Spinal cord (tissue), 10 donors: ENCODE measurements around the gene CEACAM8. TPM values are rescaled to one million over a fixed set of nuclear protein-coding genes. Genes with fewer than 3 reads are reported as not detected.
"Not testable (repeated sequence)": the region's sequence is repeated elsewhere in the genome, so short reads cannot be mapped to it uniquely, and the experiment has no call there.

Experiments
- DNase-seq, 6 donors: peaks; one replicate each; pipeline versions ENCODE4 v3.0.0 to v3.0.0-alpha.2; 2013 to 2015; ENCODE audit warnings: low spot score in 6 of 6, low read depth in 4 of 6
- H3K27ac ChIP-seq: one replicate; pipeline ENCODE4 v1.5.1; 2013; ENCODE audit warnings: low read depth, low read length, control low read depth
- H3K27me3 ChIP-seq: one replicate; pipeline ENCODE4 v1.6.1; 2013; ENCODE audit warnings: low read length; ENCODE audit not compliant: control insufficient read depth, insufficient read depth
- H3K36me3 ChIP-seq: one replicate; pipeline ENCODE4 v1.6.1; 2013; ENCODE audit warnings: low read length; ENCODE audit not compliant: control insufficient read depth, insufficient read depth
- H3K4me1 ChIP-seq: one replicate; pipeline ENCODE4 v1.6.1; 2013; ENCODE audit warnings: low read length; ENCODE audit not compliant: control insufficient read depth, insufficient read depth
- H3K4me3 ChIP-seq: one replicate; pipeline ENCODE4 v1.5.1; 2013; ENCODE audit warnings: low read depth, low read length, control low read depth
- H3K9me3 ChIP-seq: one replicate; pipeline ENCODE4 v1.6.1; 2013; ENCODE audit warnings: low read length; ENCODE audit not compliant: control insufficient read depth, insufficient read depth
- WGBS: methylation state at CpG from one replicate; pipeline ENCODE4 v1.1.5; 2013; ENCODE audit warnings: missing lambda C conversion rate; ENCODE audit not compliant: insufficient coverage; 5-methylcytosine and 5-hydroxymethylcytosine counted together
- polyA plus RNA-seq, 2 donors: library from polyadenylated mRNA; unstranded; fragments of 120-200 nt; gene quantifications; one replicate each; pipeline ENCODE4 v1.2.1, GENCODE V29; 2013; ENCODE audit not compliant: insufficient read length in 2 of 2
- total RNA-seq, 2 donors: library from RNA; depleted of rRNA in 1 of 2; stranded (reverse); fragments of 120-200 nt in 1 of 2; fragments of >200 nt in 1 of 2; gene quantifications; one replicate each; pipeline versions ENCODE4 v1.2.3 to v1.2.4, GENCODE V29; 2013 to 2014
- donor health status: healthy.

Gene CEACAM8
- total and polyA plus RNA-seq, 4 donors: 0.06 to 7.4 (median 0.11) TPM; not detected in 1

DNA sequence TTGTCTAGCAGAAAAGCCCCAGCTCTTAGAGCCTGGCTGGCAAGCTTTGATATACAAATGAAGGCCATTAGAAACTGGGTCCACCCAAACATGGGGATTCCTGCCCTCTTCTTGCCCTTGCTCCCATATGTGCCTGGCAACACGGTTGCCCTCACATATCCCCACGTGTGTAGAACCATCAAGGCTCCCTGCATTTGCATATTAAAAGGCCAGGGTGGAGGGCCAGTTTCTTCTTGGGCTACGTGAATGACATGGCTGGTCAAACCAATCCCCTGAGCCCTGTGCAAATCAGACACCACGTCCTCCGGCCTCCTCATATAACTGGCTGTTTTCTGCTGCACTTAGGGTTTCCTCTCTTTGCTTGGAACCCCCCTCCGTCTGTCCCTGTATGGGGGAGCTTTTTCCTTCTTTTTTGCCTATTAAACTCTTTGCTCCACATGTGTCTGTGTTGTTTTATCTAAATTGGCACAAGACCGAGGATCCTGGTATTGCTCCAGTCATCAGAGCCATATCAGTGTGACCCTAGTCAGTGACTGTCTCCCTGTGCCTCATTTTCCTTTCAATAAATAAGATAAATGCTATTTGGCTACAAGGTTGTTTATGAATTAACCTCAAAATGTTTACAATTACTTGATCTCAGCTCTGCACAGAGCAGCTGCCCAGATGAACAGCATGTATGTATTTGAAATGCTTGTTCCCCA, 36.1 kb downstream of the CEACAM8 start:
- Histone ChIP-seq H3K27ac (no peak overlapping the region), H3K27me3 (no peaks in the 10 kb centered on the region), H3K4me3 (no peak overlapping the region), H3K36me3 (no peaks in the 10 kb centered on the region), H3K9me3 (no peaks in the 10 kb centered on the region), H3K4me1 (peaks cover 17% of the 10 kb centered on the region)
- WGBS: 22% methylated on average over 2 of the region's 7 CpGs
- peak in 1 of 6 donors; percentile 7 for DNase-seq

GRCh38 chr19:42557386-42557871, 37.3 kb downstream of the CEACAM8 start:
- peaks cover 19% of the 10 kb centered on the region for H3K4me1 ChIP-seq
- not testable (repeated sequence) for H3K36me3 ChIP-seq, DNase-seq, H3K27ac ChIP-seq, H3K9me3 ChIP-seq, H3K27me3 ChIP-seq, H3K4me3 ChIP-seq
- WGBS: 68% methylated on average over 8 of the region's 10 CpGs

GRCh38 chr19:42555801-42556200, 38.9 kb downstream of the CEACAM8 start:
- Histone ChIP-seq H3K4me1 (peaks cover 19% of the 10 kb centered on the region), H3K36me3 (no peaks in the 10 kb centered on the region), H3K9me3 (no peaks in the 10 kb centered on the region), H3K4me3 (no peak overlapping the region), H3K27me3 (no peaks in the 10 kb centered on the region), H3K27ac (no peak overlapping the region)
- DNase-seq: no peak
- WGBS: 63% methylated on average over 10 of the region's 10 CpGs

- Histone ChIP-seq H3K36me3 (no peaks in the 10 kb centered on the region), H3K27ac (no peak overlapping the region), H3K27me3 (no peaks in the 10 kb centered on the region), H3K4me1 (peaks cover 19% of the 10 kb centered on the region), H3K9me3 (no peaks in the 10 kb centered on the region), H3K4me3 (no peak overlapping the region)
- WGBS: 100% methylated on average over 1 of the region's 5 CpGs
- DNase-seq: peak in 1 of 6 donors; percentile 14
Measured at GRCh38 chr19:42555317-42555716, 39.4 kb downstream of the CEACAM8 start.

GRCh38 chr19:42554046-42554575, 40.6 kb downstream of the CEACAM8 start:
- DNase-seq: no peak
- Histone ChIP-seq H3K36me3 (no peaks in the 10 kb centered on the region), H3K4me1 (peaks cover 19% of the 10 kb centered on the region), H3K9me3 (no peaks in the 10 kb centered on the region), H3K27me3 (no peaks in the 10 kb centered on the region), H3K27ac (no peak overlapping the region), H3K4me3 (no peak overlapping the region)
- 96% methylated on average over 3 of the region's 3 CpGs for WGBS

DNA sequence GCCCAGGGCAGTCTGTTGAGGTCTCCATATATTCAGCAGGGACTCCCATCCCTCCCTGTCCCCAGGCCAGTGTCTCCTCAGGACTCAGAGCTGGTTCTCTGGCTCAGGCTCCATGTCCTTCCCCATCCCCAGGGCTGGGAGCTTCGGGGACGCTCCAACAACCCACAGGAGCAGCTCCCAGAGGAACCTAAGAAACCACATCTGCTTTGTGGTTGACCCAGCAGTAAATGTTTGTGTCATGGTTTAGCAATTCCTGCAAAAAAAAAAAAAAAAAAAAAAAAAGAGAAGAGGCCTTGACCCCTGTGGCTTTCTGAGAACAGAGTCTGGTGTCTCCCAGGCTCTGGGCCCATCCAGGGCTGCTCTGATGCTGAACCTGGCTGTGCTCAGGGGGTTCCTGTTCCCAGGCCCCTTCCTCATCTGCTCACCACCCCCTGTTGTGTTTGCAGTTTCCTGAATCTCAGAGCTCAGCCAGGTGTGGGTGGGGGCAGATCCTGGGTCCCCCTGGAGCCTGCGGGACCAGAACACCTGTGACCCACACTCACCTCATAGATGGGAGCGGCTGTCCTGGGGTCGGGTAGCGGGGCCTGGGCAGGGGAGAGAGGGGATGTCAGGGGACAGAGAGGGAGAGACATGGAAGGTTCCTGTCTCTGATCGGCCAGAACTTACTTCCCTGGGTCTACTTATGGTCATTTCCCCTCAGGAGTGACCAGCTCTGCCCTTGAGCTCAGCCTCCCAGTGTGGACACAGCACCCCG, 41.3 kb downstream of the CEACAM8 start:
- H3K4me3 ChIP-seq: no peak overlapping the region
- DNase-seq: peak in 1 of 6 donors; percentile 15

GRCh38 chr19:42552086-42553065, 42.3 kb downstream of the CEACAM8 start:
- no peaks in the 10 kb centered on the region for H3K27me3 ChIP-seq
- H3K9me3 ChIP-seq: no peaks in the 10 kb centered on the region
- H3K4me3 ChIP-seq: no peak overlapping the region
- no peak overlapping the region for H3K27ac ChIP-seq
- no peak for DNase-seq
- no peaks in the 10 kb centered on the region for H3K36me3 ChIP-seq
- WGBS: 96% methylated on average over 6 of the region's 8 CpGs
- peaks cover 19% of the 10 kb centered on the region for H3K4me1 ChIP-seq

More for the DNA sequence above, 41.3 kb downstream of the CEACAM8 start:
- Histone ChIP-seq H3K9me3 (no peaks in the 10 kb centered on the region), H3K4me1 (peaks cover 19% of the 10 kb centered on the region), H3K27me3 (no peaks in the 10 kb centered on the region), H3K27ac (no peak overlapping the region), H3K36me3 (no peaks in the 10 kb centered on the region)
- WGBS: 82% methylated on average over 2 of the region's 8 CpGs

DNA sequence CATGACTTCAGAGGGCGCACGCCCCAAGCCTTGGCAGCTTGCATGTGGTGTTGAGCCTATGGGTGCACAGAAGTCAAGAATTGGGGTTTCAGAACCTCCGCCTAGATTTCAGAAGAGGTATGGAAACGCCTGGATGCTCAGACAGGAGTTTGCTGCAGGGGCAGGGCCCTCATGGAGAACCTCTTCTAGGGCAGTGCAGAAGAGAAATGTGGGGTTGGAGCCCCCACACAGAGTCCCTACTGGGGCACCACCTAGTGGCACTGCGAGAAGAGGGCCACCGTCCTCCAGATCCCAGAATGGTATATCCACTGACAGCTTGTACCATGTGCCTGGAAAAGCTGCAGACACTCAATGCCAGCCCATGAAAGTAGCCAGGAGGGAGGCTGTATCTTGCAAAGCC, 44.2 kb downstream of the CEACAM8 start:
- H3K27me3 ChIP-seq, DNase-seq, H3K4me3 ChIP-seq, H3K36me3 ChIP-seq, H3K27ac ChIP-seq, H3K9me3 ChIP-seq: not testable (repeated sequence)
- 91% methylated on average over 6 of the region's 6 CpGs for WGBS
- peaks cover 14% of the 10 kb centered on the region for H3K4me1 ChIP-seq

GRCh38 chr19:42549067-42549466, 45.7 kb downstream of the CEACAM8 start:
- H3K27me3 ChIP-seq, H3K9me3 ChIP-seq, H3K36me3 ChIP-seq, H3K27ac ChIP-seq, H3K4me3 ChIP-seq, H3K4me1 ChIP-seq, DNase-seq: not testable (repeated sequence)
- WGBS: no CpG with 5 or more reads among the region's 1 CpG
